ENCODE measurements around the gene BACE2. TPM values are rescaled to one million over a fixed set of nuclear protein-coding genes. Genes with fewer than 3 reads are reported as not detected.

BACE2 gene
- total RNA-seq, 1 donor from 2014 or later = 39.1 TPM

- peaks cover 0 to 3% (median 0%) of the 10 kb centered on the region in 3 donors for H3K27me3 ChIP-seq (ENCODE audit: control insufficient read depth in 3 of 3, insufficient read depth in 3 of 3, low read length in 3 of 3)
- no peak overlapping the region for H3K27ac ChIP-seq (ENCODE audit: low read depth, low read length)
- H3K9me3 ChIP-seq (ENCODE audit: control insufficient read depth in 3 of 3, low read length in 3 of 3) = no peaks in the 10 kb centered on the region
- H3K9ac ChIP-seq (ENCODE audit: low read depth in 1 of 3, low read length in 3 of 3) = no peak overlapping the region
- H3K36me3 ChIP-seq (ENCODE audit: control insufficient read depth in 3 of 3, insufficient read depth in 3 of 3, low read length in 3 of 3) = no peaks in the 10 kb centered on the region
- peaks cover 0 to 3% (median 1%) of the 10 kb centered on the region in 3 donors for H3K4me1 ChIP-seq (ENCODE audit: control insufficient read depth in 3 of 3, insufficient read depth in 3 of 3, low read length in 3 of 3)
- no peak overlapping the region for H3K4me3 ChIP-seq (ENCODE audit: low read length in 3 of 3)
These were observed 49.9 kb downstream of the BACE2 start for GRCh38 chr21:41217671-41218385.

GRCh38 chr21:41219498-41220207, 51.7 kb downstream of the BACE2 start:
- Histone ChIP-seq H3K27me3 (ENCODE audit: control insufficient read depth in 3 of 3, insufficient read depth in 3 of 3, low read length in 3 of 3) (peaks cover 0 to under 1% (median 0%) of the 10 kb centered on the region in 3 donors), H3K4me1 (ENCODE audit: control insufficient read depth in 3 of 3, insufficient read depth in 3 of 3, low read length in 3 of 3) (peaks cover 0 to 3% (median 0%) of the 10 kb centered on the region in 3 donors), H3K36me3 (ENCODE audit: control insufficient read depth in 3 of 3, insufficient read depth in 3 of 3, low read length in 3 of 3) (no peaks in the 10 kb centered on the region), H3K27ac (ENCODE audit: low read depth, low read length) (no peak overlapping the region), H3K9ac (ENCODE audit: low read depth in 1 of 3, low read length in 3 of 3) (no peak overlapping the region), H3K4me3 (ENCODE audit: low read length in 3 of 3) (no peak overlapping the region), H3K9me3 (ENCODE audit: control insufficient read depth in 3 of 3, low read length in 3 of 3) (no peaks in the 10 kb centered on the region)

DNA sequence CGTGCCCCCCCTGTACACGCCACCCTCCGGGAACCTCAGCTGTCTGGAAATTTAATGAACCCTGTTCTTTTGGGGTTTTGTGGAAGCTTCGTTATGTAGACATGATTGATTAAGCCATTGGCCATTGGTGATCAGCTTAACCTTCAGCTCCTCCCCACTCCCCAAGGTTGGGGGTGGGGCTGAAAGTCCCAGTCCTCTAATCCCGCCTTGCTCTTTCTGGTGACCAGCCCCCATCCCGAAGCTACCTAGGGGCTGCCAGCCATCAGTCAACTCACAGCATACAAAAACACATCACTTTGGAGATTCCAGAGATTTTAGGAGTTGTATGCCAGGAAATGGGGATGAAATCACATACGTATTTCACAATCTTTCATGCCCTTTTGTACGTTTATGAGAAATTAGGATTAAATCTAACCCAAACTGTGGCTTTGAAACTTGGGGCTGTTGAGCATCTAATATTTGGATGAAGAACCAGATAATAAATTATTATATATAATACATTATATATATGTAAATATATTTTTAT, 52.3 kb downstream of the BACE2 start:
- no peak overlapping the region for H3K9ac ChIP-seq (ENCODE audit: low read depth in 1 of 3, low read length in 3 of 3)
- no peaks in the 10 kb centered on the region for H3K36me3 ChIP-seq (ENCODE audit: control insufficient read depth in 3 of 3, insufficient read depth in 3 of 3, low read length in 3 of 3)
- H3K4me1 ChIP-seq (ENCODE audit: control insufficient read depth in 3 of 3, insufficient read depth in 3 of 3, low read length in 3 of 3) = peaks cover 0 to 3% (median 0%) of the 10 kb centered on the region in 3 donors
- no peak overlapping the region for H3K27ac ChIP-seq (ENCODE audit: low read depth, low read length)
- no peaks in the 10 kb centered on the region for H3K9me3 ChIP-seq (ENCODE audit: control insufficient read depth in 3 of 3, low read length in 3 of 3)
- no peaks in the 10 kb centered on the region for H3K27me3 ChIP-seq (ENCODE audit: control insufficient read depth in 3 of 3, insufficient read depth in 3 of 3, low read length in 3 of 3)
- H3K4me3 ChIP-seq (ENCODE audit: low read length in 3 of 3) = no peak overlapping the region

GRCh38 chr21:41222247-41223068, 54.5 kb downstream of the BACE2 start:
- Histone ChIP-seq H3K4me1 (ENCODE audit: control insufficient read depth in 3 of 3, insufficient read depth in 3 of 3, low read length in 3 of 3) (peaks cover 0 to 2% (median 0%) of the 10 kb centered on the region in 3 donors), H3K9ac (ENCODE audit: low read depth in 1 of 3, low read length in 3 of 3) (no peak overlapping the region), H3K4me3 (ENCODE audit: low read length in 3 of 3) (no peak overlapping the region), H3K27me3 (ENCODE audit: control insufficient read depth in 3 of 3, insufficient read depth in 3 of 3, low read length in 3 of 3) (no peaks in the 10 kb centered on the region), H3K36me3 (ENCODE audit: control insufficient read depth in 3 of 3, insufficient read depth in 3 of 3, low read length in 3 of 3) (peaks cover 4 to 6% (median 5%) of the 10 kb centered on the region in 3 donors), H3K27ac (ENCODE audit: low read depth, low read length) (no peak overlapping the region), H3K9me3 (ENCODE audit: control insufficient read depth in 3 of 3, low read length in 3 of 3) (no peaks in the 10 kb centered on the region)

- peaks cover 8 to 17% (median 13%) of the 10 kb centered on the region in 3 donors for H3K36me3 ChIP-seq (ENCODE audit: control insufficient read depth in 3 of 3, insufficient read depth in 3 of 3, low read length in 3 of 3)
- no peak overlapping the region for H3K27ac ChIP-seq (ENCODE audit: low read depth, low read length)
- peaks cover 0 to 2% (median 0%) of the 10 kb centered on the region in 3 donors for H3K4me1 ChIP-seq (ENCODE audit: control insufficient read depth in 3 of 3, insufficient read depth in 3 of 3, low read length in 3 of 3)
- no peaks in the 10 kb centered on the region for H3K9me3 ChIP-seq (ENCODE audit: control insufficient read depth in 3 of 3, low read length in 3 of 3)
- no peak overlapping the region for H3K4me3 ChIP-seq (ENCODE audit: low read length in 3 of 3)
- no peak overlapping the region for H3K9ac ChIP-seq (ENCODE audit: low read depth in 1 of 3, low read length in 3 of 3)
- no peaks in the 10 kb centered on the region for H3K27me3 ChIP-seq (ENCODE audit: control insufficient read depth in 3 of 3, insufficient read depth in 3 of 3, low read length in 3 of 3)
These were observed 58.9 kb downstream of the BACE2 start for GRCh38 chr21:41226853-41227252.

DNA sequence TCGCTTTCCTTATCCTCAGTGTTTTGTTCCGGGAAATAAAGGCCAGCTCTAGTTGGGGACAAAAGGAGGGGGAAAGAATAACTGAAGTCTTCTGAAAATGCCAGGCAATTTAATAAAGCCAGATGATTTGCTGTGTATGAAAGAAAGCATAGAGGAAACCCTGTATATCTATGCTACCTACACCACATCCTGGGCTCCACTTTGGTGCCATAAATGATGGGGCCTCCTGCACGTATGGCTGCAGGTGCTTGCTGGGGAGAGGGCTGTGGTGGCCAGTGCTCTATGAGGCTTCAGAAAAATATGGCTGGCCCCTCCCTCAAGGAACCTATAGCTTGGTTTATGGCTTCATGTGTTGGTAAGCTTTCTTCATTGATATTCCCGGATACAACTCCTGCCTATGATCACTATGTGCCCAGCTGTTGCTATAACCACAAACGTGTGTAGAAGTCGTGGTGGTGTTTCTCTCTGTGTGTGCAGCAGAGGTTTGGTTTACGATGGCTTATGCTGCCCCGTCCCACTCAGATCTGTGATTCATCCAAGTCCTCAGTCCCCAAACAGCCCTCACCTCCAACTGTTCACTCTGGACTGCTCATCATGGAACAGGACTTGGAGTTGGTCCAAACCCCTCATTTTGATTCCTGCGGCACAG, 59.5 kb downstream of the BACE2 start:
- Histone ChIP-seq H3K36me3 (ENCODE audit: control insufficient read depth in 3 of 3, insufficient read depth in 3 of 3, low read length in 3 of 3) (peaks cover 8 to 17% (median 13%) of the 10 kb centered on the region in 3 donors), H3K9ac (ENCODE audit: low read depth in 1 of 3, low read length in 3 of 3) (no peak overlapping the region), H3K4me3 (ENCODE audit: low read length in 3 of 3) (no peak overlapping the region), H3K27me3 (ENCODE audit: control insufficient read depth in 3 of 3, insufficient read depth in 3 of 3, low read length in 3 of 3) (no peaks in the 10 kb centered on the region), H3K4me1 (ENCODE audit: control insufficient read depth in 3 of 3, insufficient read depth in 3 of 3, low read length in 3 of 3) (peaks cover 0 to 2% (median 0%) of the 10 kb centered on the region in 3 donors), H3K27ac (ENCODE audit: low read depth, low read length) (no peak overlapping the region), H3K9me3 (ENCODE audit: control insufficient read depth in 3 of 3, low read length in 3 of 3) (no peaks in the 10 kb centered on the region)

- no peaks in the 10 kb centered on the region for H3K9me3 ChIP-seq (ENCODE audit: control insufficient read depth in 3 of 3, low read length in 3 of 3)
- peaks cover 8 to 17% (median 13%) of the 10 kb centered on the region in 3 donors for H3K36me3 ChIP-seq (ENCODE audit: control insufficient read depth in 3 of 3, insufficient read depth in 3 of 3, low read length in 3 of 3)
- no peak overlapping the region for H3K27ac ChIP-seq (ENCODE audit: low read depth, low read length)
- no peak overlapping the region for H3K4me3 ChIP-seq (ENCODE audit: low read length in 3 of 3)
- H3K27me3 ChIP-seq (ENCODE audit: control insufficient read depth in 3 of 3, insufficient read depth in 3 of 3, low read length in 3 of 3) = no peaks in the 10 kb centered on the region
- no peaks in the 10 kb centered on the region for H3K4me1 ChIP-seq (ENCODE audit: control insufficient read depth in 3 of 3, insufficient read depth in 3 of 3, low read length in 3 of 3)
- H3K9ac ChIP-seq (ENCODE audit: low read depth in 1 of 3, low read length in 3 of 3) = no peak overlapping the region
These were observed 60.0 kb downstream of the BACE2 start for GRCh38 chr21:41228006-41228370.

- Histone ChIP-seq H3K36me3 (ENCODE audit: control insufficient read depth in 3 of 3, insufficient read depth in 3 of 3, low read length in 3 of 3) (peaks cover 8 to 17% (median 13%) of the 10 kb centered on the region in 3 donors), H3K9me3 (ENCODE audit: control insufficient read depth in 3 of 3, low read length in 3 of 3) (no peaks in the 10 kb centered on the region), H3K27me3 (ENCODE audit: control insufficient read depth in 3 of 3, insufficient read depth in 3 of 3, low read length in 3 of 3) (no peaks in the 10 kb centered on the region), H3K9ac (ENCODE audit: low read depth in 1 of 3, low read length in 3 of 3) (no peak overlapping the region), H3K4me1 (ENCODE audit: control insufficient read depth in 3 of 3, insufficient read depth in 3 of 3, low read length in 3 of 3) (no peaks in the 10 kb centered on the region), H3K27ac (ENCODE audit: low read depth, low read length) (no peak overlapping the region), H3K4me3 (ENCODE audit: low read length in 3 of 3) (no peak overlapping the region)
These were observed 60.5 kb downstream of the BACE2 start for GRCh38 chr21:41228492-41228891.

DNA sequence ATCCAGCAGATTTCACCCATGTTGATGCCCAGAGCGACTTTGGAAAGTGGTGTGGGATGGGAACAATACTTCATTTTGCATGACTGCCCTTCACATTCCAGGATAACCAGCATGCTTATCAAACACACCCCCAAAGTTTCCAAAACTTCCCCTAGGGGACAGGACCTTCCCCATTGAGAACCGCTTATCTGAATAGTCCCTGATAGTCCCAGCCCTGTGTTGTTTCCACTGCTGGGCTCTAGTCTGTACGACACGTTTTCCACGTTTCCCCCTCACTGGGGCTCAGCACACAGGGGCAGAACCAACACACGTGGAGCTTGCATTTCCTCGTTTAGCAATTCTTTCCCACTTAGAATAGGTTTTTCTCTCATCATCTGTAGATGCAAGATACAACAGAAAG, 61.0 kb downstream of the BACE2 start:
- no peak overlapping the region for H3K9ac ChIP-seq (ENCODE audit: low read depth in 1 of 3, low read length in 3 of 3)
- H3K36me3 ChIP-seq (ENCODE audit: control insufficient read depth in 3 of 3, insufficient read depth in 3 of 3, low read length in 3 of 3) = peaks cover 8 to 17% (median 13%) of the 10 kb centered on the region in 3 donors

More for the DNA sequence above, 61.0 kb downstream of the BACE2 start:
- Histone ChIP-seq H3K27me3 (ENCODE audit: control insufficient read depth in 3 of 3, insufficient read depth in 3 of 3, low read length in 3 of 3) (no peaks in the 10 kb centered on the region), H3K4me3 (ENCODE audit: low read length in 3 of 3) (no peak overlapping the region), H3K9me3 (ENCODE audit: control insufficient read depth in 3 of 3, low read length in 3 of 3) (no peaks in the 10 kb centered on the region), H3K4me1 (ENCODE audit: control insufficient read depth in 3 of 3, insufficient read depth in 3 of 3, low read length in 3 of 3) (no peaks in the 10 kb centered on the region), H3K27ac (ENCODE audit: low read depth, low read length) (no peak overlapping the region)

Data from skeletal muscle tissue (tissue), 4 donors.